Effector CD8-positive, alpha-beta T cell (primary cell): Measurements from ENCODE around the gene SORCS1.
"Not testable (repeated sequence)": the region's sequence is repeated elsewhere in the genome, so short reads cannot be mapped to it uniquely, and the experiment has no call there.

ENCODE experiments used
- DNase-seq: peaks from one replicate; lab custom pipeline; 2025; lab: John Stamatoyannopoulos, UW

Gene SORCS1

DNA sequence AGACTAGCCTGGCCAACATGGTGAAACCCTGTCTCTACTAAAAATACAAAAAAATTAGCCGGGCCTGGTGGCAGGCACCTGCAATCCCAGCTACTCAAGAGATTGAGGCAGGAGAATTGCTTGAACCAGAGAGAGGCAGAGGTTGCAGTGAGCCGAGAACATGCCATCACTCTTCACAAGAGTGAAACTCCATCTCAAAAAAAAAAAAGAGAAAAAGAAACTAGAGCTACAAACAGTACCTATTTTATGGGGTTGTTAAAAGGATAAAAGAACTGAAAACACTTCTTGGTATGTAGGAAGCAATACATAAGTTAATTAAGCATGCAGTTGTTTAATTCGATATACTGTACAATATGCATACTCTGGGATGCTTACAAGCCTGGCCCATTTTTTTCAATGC lies 216.9 kb downstream of the SORCS1 start:
- no peak for DNase-seq

DNA sequence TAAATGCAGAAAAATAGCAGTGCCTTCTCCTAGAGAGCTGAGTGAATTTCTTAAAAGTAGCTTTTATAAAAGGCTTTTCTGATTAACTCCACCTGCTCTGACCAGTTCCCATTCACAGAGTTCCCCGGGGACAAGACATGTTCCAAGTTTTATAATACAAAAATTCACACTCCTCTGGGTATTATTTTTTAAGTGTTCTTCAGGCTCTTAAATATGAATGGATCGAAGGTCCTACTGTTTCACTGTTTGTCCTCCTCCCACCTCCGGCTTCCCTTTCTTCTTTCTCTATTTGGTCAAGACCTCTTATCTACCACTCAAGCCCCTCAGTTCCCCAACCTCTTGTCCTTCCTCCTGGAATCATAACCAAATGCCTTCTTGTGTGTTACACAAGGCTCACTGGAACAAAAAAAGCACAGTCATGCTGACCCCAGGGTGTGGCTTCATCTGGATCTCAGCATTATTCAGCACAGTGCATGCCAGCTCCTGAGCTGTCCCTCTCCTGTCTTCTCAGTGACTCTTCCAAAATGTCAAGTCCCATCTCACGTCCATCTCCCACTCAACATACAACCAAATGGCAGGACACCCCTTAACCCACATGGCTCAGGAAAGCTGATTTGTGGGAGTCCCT lies 222.4 kb downstream of the SORCS1 start:
- DNase-seq: no peak

DNA sequence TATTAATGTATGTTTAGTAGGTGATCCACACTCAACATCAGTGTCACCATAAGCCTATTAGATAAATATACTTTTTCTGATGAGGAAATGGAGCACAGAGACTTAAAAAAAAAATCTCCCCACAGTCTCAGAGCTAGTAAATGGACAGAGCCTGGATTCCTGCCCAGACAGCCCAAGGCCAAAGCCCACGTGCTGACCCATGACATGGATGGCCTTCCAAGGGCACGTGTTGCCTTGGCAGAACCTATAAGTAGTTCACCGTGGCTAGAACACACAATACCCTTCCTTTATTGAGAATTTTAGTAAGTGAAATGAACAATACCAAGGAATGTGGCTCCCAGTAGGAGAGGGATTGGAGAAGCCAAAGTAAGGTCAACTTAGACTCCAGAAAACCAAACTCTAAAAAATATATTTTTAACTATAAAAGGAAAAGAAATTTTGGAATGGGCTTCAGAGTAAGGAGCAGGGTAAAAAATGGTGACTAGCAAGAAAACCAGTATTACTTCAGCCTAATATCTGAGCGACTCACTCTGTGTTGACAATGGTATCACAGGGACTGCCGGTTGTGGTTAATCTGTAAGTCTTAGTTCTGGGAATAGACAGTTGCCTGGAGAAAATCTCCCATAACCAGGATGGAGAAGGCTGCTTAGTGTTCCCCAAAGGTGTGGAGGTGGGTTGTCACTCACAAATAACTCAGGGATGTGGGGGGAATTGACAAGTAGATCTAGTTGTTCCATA lies 223.0 kb downstream of the SORCS1 start:
- DNase-seq: no peak

DNA sequence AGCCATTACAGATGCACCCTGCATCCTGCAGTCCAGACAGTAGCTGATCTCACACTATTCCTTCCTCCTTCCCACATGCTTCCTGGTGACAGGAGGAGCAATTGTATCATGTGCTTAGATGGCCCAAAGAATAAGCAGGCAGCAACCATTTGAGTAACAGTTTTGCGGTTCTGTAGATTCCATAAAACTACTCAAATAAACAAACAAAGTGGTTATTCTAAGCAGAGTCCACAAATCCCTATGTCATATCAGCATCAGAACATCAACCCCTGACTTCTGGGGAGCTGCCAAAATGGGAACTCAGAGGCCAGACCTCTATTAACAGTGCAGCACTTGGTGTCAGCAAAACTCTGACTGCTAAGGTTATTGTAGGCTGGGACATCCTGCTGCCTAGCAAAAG lies 226.0 kb downstream of the SORCS1 start:
- DNase-seq: no peak

DNA sequence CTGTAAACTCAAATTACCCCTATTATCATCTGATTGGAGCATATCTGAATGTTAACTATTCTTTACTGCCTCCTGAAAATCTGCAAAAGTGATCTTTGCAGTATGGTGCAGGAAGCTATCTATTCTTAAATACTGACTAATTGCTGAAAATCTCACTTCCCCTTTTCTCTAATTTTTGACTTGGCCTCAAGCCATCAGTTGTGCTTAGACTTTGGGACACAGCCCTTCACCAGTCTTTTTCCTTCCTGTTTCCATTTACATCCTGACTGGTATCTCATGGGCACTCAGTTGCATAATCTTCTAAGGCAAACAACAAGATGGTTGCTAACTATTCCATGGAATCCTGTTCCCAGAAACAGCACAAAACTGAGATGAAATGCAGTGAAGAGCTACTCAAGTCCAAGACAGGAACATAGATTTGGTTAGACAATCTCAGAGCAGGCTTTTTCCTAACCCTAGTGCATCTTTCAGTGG lies 228.5 kb downstream of the SORCS1 start:
- DNase-seq: no peak

DNA sequence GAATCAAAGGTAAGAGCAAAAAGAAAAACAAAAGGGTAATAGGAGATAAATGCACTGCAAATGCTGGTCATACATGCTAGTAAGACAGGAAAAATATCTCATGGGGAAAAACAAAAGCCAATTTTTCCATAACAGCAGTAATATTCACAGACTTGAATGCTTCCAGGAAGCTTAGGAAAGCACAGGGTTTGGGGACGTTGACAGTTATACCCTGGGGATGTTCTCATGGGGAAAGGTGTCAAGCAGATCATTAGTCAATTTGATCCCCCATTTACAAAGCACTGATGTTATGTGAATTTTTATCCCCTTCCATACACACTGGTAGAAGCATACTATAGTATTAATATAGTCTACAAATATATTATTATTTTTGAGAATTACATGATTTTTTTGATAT lies 232.7 kb downstream of the SORCS1 start:
- DNase-seq: no peak

DNA sequence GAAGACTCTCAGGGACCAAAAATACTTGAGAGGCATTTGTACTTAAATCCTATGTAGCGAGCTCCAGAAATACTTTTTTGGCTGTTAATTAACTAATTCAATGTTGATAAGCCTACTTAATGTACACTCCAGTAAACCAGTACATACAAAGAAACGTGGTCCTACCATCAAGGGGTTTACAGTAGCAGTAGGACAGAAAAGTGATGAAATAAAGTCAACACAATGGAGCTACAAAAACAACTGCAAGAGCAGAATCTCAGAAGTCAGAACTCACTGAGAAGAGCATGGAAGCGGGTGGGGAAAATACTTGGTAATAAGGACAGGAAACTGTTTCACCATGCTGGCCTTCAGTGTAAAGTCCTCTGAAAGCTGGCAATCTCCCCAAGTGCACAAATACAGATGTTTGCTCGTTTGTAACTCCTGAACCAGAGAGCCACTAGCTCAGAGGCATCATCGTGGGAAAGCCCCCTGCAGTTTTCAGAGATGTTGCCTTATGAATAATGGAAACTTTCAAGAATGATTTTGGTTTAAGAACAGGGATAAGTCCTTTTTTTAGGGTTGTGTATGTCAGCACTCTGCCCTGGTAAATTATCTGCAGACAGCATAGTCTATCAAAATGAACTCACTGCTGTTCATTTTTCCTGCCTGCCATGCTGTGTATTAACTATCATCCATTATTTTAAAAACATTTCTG lies 233.2 kb downstream of the SORCS1 start:
- no peak for DNase-seq

DNA sequence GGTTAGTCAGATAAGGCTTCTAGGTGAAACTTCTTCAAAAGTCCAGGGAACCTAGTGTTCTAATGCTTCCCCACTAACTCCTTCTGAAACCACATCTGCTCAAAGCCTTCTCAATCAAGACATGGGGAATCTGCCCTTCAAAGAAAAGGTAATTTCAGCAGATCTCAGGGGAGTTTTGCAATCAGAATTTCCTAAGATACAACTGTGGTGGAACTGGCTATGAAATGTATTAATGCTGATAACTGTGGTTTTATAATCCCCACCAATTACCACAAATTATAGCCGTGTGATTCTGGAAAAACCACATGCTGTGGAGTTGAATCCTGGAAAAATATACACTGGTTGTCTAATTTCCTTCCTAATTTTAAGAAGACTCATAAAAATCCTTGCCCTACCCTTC lies 233.8 kb downstream of the SORCS1 start:
- no peak for DNase-seq

DNA sequence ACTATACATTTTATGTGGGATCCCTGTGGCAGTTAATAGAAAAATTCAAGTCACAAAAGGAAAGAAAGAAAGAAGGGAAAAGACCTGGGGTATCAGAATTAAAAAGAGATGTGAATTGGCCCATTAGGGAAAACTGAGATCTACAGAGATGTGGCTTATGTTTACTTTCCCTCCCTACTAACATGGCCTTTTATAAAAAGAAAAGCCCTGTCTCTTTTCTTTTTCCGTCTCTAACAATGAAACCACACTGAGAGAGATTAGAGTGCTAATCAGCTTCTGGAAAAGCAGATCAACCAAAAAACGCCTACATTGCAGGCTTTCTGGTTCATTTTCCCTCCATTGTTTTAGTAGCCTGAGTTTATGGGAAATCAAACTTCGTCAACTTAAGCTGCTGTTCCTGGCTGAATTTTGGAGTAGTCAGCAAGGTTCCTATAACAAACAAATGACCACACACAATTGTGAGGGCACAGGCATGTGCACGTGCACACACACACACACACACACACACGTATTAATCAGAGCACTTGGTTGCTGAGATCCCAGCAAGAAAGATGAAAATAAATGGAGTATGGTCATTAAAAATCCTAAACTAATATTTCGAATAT lies 235.1 kb downstream of the SORCS1 start:
- DNase-seq: no peak

DNA sequence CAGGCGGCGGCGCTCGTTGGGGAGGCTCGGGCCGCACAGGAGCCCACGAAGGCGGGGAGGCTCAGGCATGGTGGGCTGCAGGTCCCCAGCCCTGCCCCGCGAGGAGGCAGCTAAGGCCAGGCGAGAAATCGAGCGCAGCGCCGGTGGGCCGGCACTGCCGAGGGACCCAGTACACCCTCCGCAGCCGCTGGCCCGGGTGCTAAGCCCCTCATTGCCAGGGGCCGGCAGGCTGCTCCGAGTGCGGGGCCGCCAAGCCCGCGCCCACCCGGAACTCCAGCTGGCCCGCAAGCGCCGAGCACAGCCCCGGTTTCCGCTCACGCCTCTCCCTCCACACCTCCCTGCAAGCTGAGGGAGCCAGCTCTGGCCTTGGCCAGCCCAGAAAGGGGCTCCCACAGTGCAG lies 236.4 kb downstream of the SORCS1 start:
- DNase-seq: not testable (repeated sequence)

DNA sequence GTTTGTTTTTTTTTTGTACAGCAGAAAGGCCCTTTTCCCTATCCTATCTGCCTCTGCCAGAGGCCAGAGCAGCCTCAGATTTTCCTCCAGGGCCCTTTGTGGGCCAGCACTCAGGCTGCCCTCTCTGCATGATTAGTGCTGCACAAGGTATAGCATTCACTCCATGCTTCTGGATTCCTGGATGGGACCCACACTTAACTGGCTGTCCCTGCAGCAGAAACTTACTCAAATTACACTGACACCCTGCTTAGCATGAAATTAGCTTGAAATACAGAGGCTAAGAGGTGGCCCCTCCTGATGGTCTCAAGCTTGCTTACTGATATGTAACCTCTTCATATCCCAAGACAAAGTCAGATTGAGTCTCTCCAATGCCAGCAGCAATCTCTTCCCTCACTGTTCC lies 239.3 kb downstream of the SORCS1 start:
- DNase-seq: no peak

DNA sequence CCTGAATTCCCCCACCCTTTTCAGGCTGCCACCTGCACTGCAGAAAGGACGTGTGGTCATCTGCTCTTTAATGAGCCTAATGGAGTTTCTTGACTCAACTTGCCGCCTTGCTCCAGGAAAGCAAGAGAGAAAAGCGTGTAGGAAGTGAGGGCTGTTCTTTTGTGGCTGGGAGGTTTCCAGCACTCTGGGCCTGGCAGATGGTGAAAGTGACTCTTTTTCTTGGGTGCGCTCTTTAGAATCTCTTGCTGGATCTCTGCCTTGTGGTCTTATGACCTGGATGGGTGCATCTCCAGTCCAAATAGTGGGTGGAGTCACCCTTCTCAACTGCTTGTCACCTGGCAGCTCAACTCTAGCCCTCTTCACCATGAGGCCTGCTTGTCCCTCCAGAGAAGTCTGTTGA lies 244.0 kb downstream of the SORCS1 start:
- no peak for DNase-seq

DNA sequence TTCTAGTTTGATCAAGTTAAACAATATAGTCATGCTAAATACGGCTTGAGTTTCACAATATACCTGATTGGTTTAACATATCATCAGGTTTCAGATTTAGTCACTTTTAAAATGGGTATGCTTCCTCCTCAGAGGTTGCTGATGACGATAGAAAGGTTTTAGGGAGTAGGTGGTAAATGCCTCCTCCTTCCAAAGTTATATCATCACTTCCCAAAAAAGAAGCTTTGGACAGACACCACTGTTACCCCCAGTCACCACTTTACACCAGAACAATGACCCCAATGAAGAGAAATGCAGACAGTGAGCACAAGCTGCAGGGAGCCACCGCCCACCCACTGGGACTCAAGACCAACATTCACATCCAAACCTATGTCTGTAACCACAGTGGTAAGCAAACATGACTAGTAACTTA lies 244.6 kb downstream of the SORCS1 start:
- no peak for DNase-seq

DNA sequence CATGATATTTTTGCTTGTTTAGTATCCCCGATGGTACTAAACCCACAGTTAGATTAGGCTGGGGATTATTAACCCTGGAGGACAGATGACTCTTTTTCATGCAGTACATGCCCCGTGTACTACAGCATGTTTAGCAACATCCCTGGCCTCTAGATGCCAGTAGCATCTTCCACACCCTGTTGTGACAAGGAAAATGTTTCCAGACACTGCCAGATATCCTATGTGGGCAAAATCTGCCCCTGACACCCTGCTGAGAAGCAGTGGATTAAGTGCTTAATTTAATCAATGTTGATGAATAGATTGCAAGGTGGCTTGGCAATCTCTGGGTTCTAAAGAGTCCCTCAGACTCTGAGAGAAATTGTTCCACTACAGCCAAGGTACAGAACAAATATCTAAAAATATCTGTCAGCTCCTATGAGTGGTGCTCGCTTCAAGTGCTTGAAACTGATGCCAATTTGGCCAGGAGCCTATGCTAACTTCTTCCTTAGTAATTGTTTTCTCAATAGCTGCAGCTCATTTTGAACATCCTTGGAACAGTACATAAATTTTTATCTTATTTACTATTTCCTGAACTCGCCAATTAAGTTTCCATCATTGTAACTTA lies 247.0 kb downstream of the SORCS1 start:
- no peak for DNase-seq

DNA sequence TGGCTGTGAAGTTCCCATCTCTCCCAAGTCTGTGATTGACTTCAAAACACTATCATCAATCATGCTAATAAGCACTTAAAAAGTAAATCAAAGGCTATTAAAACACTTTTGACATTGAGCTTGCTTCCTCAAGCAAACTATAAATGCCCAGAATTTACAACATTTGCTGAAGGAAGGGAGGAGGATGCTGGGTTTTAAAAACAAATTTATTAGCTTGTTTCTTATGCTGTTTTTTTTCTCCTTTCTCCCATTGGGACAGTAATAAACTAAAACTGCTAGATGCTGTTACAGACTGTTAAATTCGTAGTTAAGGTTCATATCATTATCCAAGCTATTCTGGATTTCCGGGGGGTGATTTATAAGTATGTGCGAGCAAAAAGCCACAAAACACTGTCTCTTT lies 250.5 kb downstream of the SORCS1 start:
- no peak for DNase-seq

DNA sequence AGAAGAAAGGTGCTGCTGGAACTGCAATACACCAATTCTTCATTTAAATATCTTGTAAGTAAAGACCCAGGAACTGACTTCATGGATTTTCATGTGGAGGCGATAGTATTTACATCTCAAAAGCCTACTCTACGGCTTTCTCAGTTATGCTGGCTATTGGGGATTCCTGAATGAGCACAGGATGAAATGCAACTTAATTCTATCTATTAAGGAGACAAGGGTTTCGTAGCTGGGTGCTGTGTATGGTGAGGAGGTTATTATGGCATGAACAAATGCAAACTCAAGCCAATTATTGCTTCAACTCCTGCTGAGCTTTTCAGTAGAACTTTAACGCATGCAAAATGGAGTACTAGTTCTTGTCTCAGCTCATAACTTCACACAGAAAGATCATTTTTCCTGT lies 251.2 kb downstream of the SORCS1 start:
- DNase-seq: no peak

DNA sequence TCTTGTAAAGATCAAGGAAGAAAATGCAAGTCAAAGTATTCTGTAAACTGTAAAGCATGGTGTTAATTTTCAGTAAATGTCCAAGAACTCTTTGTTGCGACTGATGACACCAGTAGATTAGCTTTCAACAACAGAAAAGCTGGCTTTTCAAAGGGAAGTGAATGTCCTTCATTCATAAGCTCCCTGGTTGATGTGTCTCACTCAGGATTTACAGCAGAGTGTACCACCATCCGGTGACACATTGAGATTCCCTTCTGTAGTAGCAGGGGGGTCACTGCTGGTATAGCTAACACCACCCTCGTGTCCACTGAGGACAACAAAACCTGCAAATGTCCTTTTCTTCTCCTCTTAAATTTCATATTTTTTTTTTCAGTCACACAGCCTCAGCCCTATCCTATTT lies 253.4 kb downstream of the SORCS1 start:
- no peak for DNase-seq

DNA sequence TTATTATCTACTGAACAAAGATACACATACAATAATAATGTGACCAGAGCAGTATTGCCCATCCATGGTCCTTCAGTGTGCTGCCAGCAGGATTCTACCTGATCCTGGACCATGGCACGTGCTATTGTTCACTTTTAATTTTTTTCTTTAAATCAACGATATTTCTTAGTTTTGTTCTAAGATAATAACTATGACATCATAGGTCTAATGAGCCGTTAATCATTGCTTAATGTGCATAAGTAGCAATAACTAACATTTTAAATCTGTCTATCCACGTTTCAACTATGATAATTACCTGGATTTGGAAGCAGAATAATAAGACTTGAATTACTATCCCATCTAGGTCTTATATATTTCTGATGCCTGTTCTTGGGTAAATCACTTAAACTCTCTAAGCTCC lies 253.8 kb downstream of the SORCS1 start:
- no peak for DNase-seq

DNA sequence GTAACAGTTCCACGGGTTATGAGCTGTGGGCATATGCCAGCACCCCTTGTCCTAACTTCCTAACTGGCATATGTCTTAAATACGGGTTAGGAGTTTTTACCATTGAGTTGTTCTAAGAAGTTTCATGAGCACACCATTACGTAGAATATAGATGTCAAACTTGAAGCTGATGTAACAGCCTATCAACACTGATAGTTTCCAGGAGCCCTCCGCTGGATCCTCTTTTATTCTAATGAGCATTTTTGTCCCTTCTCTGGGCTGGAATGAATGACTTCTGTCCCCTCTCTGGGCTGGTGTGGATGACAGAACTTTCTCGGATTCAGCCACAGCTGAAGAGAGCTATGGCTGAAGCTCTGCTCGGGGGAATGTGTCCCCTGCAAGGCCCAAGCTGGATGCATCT lies 256.3 kb downstream of the SORCS1 start:
- DNase-seq: no peak

DNA sequence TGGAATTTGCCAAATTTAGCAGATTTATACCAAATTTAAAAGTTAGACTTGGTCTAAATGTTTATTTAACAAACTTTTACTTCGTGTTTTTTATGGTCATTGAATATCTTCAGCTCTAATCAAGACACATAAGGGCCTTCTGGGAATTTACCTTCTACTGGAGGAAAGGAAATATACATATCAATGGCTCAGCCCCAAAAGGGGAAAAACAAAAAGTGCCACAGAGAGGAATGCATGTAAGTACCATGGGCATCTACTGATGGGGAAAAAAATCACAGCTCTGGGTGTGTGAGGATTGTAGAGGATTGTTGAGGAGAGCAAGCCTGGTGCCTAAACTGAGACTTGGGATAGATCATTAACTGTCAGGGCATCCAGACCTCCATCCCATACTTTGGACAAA lies 260.3 kb downstream of the SORCS1 start:
- DNase-seq: no peak

DNA sequence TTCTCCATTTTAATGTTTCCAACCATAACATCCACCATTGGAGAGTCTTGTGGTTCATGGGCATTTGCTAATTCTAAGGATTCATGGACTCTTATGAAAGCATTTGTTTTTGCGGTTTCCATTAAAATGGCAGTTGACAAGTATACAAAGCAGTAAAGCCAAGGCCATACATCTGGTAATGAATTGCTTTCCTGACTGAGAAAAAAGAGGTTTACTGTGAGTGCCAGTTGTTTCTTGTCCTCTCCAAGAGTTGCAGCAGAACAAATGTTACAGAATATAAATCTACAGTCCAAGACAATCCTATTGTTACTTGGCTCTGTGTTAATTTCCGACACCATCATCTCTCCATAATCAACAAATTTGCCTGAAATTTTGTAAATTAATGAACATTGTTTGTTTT lies 261.3 kb downstream of the SORCS1 start:
- no peak for DNase-seq

DNA sequence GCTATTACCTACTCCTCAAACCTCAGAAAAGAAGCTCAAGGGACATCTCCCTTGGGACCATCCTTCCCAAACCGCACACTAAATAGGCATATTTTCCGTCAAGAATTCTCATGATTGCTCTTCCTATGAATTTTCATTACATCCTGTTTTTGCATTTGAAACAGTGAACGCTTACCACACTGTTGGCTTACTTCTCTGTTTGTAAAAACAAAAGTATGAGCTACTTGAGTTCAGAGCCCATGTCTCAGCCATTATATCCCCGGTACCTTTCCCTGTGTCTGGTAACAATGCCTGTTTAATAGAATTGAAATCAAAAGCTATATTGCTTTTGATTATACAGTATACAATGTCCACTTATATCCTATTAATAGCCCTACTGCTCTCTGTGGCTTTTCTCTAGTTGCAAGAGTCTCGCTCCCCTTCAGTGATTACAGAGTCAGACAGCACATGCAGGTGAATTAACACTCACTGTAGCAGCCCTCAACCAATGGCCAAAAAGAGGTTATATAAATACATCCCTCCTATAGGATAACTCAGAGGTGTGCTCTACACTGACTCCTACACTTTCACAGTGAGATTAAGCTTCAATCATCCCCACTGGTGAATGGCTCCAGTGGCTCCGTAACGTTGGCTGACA lies 264.4 kb downstream of the SORCS1 start:
- DNase-seq: no peak
